HG03135 (cell line): ENCODE data around the gene TMEM135.
"Not testable (repeated sequence)": the region's sequence is repeated elsewhere in the genome, so short reads cannot be mapped to it uniquely, and the experiment has no call there.

Source experiments
- ATAC-seq: cut with Tn5 transposase; IDR thresholded peaks from one replicate; pipeline ENCODE4 v1.9.1; 2021; ENCODE audit warnings: mild to moderate bottlenecking, moderate library complexity; ENCODE audit not compliant: unreplicated experiment

Gene TMEM135

GRCh38 chr11:87020336-87020735, 17.4 kb upstream of the TMEM135 start:
- no peak for ATAC-seq

DNA sequence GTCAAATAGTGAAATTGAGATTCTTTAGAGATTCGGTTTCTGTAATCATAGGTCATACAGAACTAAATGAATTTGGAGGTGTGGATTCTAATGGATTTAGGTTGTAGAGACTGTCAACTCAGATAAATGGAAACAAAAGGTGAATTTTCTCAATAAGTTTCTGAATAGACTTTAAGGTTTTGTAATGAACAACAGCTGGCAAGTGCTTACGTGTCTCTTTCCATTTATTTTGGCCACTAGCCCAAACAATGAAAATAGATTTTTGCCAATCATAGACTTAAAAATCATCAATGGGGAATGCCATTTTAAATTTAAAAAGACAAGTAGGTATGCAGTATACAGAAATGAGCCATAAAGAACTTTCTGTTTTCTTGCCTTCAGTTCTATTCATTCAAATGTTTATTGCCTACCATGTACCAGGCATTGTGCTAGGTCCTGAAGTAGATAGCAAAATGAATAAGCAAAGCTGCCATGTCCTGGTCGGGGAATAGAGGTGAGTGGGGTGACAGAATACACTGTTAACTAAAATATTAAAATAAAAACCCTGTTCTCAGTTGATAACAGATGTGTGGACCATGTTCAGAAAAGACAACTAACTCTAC, 16.9 kb upstream of the TMEM135 start:
- ATAC-seq: no peak

DNA sequence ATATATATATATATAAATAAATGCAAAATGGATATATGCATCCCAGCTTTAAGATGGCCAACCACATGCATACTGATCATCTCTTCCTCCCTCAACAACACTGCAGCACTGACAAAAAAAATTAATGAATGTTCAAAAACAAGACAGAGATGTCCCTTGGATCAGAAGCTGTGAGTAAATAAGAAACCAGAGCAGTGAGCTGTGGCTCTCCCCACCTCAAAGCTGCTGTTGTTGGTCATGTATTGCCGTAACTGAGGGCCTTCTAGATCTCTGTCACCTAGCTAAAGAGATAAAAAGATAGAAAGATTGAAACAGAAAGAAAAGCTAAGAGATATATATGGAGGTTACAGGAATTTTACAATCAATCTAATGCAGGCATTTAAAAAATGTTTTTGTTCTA, 15.5 kb upstream of the TMEM135 start:
- ATAC-seq: no peak

DNA sequence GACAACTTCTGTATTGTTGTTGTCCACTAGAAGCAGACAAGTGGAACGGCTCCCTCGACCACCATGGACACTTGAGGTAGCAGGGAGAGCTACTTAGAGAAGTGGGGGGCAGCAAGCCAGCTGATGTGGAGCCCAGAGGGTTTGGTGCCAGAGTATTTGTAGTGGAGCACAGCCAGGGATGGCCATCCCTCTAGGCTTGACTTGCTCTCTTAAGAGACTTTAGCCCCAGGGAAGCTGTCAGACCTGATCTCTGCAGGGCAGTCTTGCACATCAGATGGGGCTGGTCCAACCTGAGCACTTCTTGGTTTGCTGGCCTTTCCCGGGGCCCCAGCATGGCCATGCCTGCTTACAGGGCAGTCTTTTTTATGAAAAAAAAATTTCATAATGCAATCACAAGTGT, 15.0 kb upstream of the TMEM135 start:
- no peak for ATAC-seq

DNA sequence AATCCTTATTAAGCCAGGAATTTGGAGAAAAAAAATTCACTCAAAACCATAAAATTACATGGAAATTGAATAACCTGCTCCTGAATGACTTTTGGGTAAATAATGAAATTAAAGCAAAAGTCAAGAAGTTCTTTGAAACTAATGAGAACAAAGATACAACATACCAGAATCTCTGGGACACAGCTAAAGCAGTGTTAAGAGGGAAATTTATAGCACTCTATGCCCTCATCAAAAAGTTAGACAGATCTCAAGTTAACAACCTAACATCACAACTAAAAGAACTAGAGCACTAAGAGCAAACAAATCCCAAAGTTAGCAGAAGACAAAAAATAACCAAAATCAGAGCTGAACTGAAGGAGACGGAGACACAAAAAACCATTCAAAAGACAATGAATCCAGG, 11.3 kb upstream of the TMEM135 start:
- not testable (repeated sequence) for ATAC-seq

DNA sequence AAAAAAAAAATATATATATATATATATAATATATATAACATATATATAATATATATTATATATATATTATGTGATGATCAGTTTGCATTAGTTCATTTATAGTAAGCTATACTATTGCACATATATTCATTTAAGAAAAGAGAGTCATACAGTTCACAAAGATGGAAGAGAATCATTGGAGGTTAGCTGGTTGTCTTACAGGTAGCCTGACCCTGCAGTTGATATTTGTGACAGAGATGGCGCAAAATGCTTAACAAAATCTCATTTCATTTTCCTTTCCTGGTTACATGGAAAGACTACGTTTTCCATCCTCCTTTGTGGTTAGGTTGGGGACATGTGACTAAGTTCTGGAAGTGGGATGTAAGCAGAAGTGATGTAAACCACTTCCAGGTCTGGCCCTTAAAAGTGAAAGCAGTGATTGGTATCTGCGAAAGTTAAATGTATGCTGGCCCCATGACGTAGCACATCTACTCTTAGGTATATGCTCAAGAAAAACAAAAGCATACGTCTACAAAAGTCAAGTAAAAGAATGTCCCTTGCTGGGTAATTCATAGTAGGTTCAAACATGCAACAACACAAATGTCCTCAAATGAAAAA, 7.2 kb upstream of the TMEM135 start:
- no peak for ATAC-seq

DNA sequence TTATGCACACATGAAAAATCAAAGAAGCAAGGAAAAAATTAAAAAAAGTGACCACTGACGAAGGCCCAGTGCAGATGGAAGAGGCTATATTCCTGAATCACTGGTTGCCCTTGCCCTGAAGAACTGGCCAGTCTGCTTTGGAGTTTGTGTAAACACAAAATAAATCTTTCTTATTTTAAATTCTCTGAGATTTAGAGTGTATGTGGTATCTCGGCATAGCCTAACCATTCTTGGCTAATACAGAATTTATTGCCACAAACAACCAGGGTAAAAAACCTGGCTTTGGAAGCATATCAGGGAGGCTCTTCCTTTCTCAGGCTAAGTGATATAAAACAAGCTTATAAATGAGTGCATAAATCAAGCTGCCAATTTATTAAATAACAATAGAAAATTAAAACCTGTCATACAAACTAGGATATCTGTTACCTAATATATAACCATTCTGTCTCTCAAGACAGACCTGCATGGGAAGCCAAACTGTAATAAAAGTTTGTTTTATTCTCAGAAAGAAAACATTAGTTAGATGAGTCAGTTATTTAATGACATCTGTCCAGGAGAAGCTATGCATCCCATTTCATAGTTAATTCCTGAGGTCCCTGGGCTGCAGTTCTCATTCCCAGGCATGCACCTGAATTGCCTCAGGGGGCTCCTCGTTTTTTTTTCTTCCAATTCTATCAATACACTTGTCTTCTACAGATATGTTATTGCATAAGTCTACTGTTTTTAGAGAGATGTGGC, 6.1 kb upstream of the TMEM135 start:
- no peak for ATAC-seq

DNA sequence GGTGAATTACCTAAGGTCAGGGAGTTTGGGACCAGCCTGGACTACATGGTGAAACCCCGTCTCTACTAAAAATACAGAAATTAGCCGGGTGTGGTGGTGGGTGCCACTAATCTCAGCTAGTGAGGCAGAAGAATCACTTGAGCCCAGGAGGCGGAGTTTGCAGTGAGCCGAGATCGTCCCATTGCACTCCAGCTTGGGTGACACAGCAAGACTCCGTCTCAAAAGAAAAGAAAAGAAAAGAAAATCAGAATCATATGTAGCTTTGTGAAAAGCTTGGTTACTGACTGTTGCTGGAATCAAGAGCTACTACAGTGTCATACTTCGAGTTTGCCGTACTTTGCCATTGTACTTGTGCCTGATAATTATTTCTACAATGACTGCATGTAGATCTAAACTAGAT, 4.2 kb upstream of the TMEM135 start:
- no peak for ATAC-seq

DNA sequence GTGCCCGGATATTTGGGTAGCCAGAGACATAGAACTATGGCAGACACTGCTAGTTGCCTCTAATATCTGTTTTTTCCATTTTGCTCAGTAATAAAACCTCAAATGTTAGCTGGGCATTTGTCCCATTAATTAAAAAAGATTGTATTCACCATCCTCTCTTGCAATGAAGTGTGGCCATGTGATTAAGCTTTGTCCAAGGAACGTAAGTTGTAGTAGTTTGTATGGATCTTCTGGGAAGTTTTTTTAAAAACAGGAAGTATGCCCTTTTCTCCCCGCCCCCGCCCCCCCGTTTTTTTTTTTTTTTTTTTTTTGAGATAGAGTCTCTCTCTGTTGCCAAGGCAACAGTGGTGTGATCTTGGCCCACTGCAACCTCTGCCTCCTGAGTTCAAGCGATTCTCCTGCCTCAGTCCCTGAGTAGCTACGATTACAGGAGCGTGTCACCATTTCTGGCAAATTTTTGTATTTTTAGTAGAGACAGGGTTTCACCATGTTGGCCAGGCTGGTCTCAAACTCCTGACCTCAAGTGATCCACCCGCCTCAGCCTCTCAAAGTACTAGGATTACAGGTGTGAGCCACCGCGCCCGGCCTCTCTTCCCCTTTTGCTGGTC, 1.7 kb upstream of the TMEM135 start:
- no peak for ATAC-seq

GRCh38 chr11:87036756-87037449, 831 bp upstream of the TMEM135 start:
- peak; percentile 15 for ATAC-seq

- no peak for ATAC-seq
These were observed 672 bp downstream of the TMEM135 start for GRCh38 chr11:87038235-87038977.

DNA sequence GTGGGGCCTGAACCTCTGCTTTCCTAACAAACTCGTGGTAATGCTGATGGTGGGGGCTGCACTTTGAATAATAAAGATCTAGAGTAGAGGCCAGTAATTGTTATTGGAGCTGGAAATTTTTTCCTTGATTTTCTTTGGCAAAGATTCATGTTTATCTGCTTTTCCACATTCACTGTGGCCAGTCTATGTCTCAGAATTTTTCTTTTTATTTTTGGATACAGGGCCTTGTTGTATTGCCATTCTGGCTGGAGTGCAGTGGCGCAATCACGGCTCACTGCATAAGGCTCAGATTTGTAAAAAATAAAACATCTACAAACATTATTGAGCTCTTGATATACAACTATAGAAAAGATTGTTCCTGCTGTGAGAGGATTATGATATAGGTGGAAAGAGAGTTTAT, 1.6 kb downstream of the TMEM135 start:
- ATAC-seq: no peak

DNA sequence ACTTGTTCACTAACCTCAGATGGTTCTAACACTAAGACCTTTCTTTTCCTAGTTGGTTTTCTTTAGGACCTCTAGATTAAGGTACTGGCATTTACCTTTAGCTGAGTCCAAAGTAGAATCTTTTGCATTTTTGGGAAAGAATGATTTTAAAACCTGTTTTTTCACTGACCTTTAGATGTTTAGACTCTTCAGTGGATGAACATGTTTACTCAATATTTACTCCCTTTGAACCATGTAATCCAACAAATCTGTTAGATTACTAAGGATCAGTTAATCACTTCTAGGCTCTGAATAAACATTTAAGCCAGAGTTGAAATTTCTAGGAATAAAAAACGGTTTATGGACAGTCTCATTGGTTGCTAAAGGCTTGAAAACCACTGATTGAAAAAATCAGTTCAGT, 6.2 kb downstream of the TMEM135 start:
- no peak for ATAC-seq

DNA sequence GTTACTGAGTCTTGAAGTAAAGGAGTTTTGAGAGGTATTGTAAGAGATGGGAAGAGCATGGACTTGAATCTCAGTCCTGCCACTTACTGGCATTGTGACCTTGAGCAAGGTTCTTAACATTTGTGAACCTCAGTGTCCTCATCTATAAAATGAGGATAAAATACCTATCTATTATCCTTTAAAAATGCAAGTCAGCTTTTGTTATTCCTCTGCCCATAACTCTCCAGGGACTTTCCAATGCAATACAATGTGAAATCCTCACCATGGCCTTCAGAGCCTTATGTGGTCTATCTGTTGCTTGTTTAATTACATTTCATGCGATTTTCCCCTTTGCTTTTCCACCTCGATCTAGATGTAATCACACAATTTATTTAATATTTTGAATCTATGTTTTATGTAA, 9.1 kb downstream of the TMEM135 start:
- no peak for ATAC-seq

- ATAC-seq: no peak
These were observed 18.4 kb downstream of the TMEM135 start for GRCh38 chr11:87056091-87056490.

GRCh38 chr11:87057749-87058148, 20.0 kb downstream of the TMEM135 start:
- ATAC-seq: no peak

DNA sequence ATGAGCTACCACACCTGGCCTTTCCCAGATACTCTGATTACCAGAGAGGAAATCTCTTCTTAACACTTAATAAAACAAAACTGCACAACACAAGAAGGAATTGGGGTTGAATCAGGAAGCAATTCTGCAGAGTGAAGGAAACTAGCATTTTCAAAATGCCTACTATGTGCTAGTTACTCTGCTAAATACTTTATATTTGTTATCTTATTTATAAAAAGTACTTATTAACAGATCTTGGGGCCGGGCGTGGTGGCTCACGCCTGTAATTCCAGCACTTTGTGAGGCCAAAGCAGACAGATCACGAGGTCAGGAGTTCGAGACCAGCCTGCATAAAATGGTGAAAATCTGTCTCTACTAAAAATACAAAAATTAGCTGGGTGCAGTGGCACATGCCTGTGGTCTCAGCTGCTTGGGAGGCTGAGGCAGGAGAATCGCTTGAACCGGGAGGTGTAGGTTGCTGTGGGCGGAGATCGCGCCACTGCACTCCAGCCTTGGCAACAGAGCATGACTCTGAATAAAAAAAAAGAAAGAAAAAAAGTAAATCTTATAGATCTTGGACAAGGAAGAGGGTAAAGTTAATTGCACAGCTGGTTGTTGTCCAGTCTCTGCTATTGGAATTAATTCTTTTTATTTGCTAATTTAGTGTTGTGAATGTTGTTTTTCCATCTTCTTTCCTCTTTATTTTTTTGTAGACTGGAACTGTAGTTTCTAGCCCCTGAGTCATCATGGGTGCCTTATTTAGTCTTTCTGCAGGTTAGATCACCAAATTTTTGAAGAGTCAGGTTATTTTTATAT, 22.1 kb downstream of the TMEM135 start:
- ATAC-seq: no peak

GRCh38 chr11:87061766-87062165, 24.0 kb downstream of the TMEM135 start:
- no peak for ATAC-seq

DNA sequence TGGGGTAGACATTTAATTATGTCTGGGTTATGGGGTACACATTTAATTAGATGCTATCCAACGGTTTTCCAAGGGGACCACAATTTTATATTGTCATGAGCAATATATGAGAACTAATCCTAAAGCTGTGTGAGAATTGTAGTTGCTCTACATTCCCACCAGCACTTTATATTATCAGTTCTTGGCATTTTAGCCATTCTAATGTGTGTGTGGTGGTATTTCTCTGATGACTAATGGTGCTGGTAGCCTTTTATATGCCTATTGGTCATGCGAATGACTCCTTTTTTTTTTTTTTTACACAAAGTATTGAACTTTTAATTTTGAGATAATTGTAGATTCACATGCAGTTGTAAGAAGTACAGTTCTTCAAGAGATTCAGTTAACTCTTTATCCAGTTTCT, 26.2 kb downstream of the TMEM135 start:
- ATAC-seq: no peak

DNA sequence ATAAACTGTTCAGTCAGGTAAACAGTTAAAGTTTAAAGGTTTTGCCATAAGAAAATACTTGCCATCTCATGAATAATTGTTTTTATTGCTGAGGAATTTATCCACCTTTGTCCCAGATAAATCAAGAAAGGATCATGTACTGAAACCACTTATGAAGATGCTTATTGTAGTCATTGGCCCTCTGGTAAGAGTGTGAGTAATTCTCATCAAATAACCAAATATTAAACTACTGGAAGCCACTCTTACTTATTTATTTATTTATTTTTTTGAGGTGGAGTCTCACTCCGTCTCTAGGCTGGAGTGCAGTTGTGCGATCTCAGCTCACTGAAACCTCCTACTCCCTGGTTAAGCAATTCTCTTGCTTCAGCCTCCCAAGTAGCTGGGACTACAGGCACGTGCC, 35.1 kb downstream of the TMEM135 start:
- no peak for ATAC-seq
